HG02840 (cell line): ENCODE data around the gene TCP11L2.

Experiments used
- ATAC-seq: cut with Tn5 transposase; IDR thresholded peaks from one replicate; pipeline ENCODE4 v1.9.1; 2021; ENCODE audit warnings: mild to moderate bottlenecking, moderate library complexity, moderate number of reproducible peaks; ENCODE audit not compliant: unreplicated experiment, low FRiP score

TCP11L2 gene

DNA sequence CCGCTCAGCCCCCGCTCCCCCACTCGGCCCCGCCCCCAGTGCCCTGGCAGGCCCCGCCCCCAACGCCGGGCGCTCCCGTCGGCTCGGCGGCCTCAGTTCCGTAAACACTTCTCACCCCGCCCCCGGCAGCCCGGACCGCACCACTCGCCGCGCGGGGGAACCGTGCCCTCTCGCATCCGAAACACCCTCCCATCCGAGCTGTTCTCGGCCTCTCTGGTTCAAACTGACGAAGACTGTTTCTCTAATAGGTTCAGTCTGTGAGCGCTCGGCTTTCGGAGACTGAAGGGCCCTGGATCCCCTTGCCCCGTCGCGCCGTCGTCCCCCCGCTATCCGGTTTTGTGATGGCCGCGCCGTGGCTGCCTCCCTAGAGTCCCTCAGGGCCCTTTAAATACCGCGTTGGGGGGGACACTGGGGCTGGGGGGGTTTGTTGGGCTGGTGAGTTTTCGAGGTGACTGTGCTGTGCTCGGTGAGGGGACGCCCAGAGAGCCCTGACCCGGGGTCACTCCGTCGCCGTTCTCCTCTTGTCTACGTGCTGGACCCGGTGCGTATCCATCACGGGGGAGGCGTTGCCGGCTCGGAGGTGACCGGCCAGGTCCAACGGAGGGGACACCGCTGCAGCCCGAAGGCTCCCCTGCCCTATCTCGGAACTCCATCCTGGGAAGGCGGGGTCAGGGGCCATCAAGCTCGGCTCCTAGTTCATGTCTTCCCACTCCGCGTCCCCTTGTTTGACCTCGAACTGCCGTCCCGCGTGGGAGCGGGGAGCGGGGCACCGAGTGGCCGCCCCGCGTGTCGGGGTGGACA is at the start of gene TCP11L2:
Gene TCP11L2, plus strand, starts transcription at position 333 of the 801 bp plus-strand sequence. CDS start 8,343 bp downstream, outside the sequence.
- peak; percentile 71 for ATAC-seq

DNA sequence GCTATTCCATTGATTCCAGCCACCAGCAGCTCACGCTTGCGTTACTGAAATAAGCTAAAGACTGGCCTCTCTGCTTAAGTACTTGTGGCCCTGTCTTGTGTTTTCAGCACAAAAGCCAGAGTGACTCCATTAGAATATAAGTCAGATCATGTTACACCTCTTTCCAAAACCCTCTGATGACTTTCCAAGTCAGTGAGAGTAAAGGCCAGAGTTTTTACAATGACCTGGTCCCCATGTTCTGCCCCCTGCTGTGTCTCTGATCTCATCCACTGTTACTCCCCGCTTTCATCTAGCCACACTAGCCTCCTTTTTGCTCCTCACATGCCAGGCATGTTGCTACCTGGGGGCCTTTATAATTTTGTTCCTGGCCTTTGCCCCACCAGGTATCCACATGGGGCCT is 47.8 kb upstream of the TCP11L2 start:
- no peak for ATAC-seq

DNA sequence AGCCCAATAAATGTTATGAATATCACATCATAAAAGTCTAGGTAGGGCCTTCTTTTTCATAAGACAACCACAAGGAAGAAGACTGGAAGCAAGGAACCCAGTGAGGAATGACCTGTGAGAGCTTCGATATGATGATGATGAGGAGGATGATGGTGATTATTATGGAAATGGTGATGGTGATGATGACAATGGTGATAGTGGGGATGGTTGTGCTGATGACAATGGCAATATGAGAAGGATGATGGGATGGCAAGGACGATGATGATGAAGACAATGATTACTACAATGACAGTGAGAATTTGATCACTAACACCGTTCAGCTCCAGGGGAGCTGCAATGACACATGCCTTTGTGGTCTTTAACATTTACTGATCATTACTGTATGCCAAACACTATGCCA is 47.0 kb upstream of the TCP11L2 start:
- ATAC-seq, result no peak

DNA sequence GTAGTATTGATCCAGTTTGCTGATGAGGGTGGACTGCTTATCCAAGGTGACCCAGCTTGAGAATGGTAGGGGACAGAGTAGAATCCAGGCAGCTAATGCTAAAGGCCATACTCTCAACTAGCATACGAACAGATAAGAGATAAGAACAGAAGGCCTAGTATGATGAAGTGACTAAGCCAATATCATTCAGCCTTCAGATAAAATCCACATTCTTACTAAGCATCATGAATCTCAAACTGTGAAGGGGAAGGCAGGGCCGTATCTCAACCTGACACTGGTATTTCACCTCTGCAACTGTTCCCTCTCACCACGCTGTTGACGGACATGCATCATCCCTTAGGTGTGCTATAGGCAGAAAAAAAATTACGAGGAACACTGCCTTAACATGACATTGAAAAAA is 46.6 kb upstream of the TCP11L2 start:
- no peak for ATAC-seq

DNA sequence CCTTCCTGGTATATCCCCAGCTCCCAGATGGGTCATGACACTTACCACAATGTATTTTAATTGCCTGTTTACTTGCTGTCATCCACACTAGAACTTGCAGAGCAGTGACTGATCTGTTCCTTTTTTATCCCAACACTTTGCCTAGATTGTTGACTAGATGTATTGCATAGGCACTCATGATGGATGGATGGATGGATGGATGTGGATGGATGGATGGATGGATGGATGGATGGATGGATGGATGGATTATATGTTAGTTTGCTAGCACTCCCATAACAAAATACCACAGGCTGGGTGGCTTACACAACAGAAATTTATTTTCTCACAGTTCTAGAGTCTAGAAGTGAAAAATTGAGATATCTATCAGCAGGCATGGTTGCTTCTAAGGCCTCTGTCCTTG is 46.0 kb upstream of the TCP11L2 start:
- no peak for ATAC-seq

DNA sequence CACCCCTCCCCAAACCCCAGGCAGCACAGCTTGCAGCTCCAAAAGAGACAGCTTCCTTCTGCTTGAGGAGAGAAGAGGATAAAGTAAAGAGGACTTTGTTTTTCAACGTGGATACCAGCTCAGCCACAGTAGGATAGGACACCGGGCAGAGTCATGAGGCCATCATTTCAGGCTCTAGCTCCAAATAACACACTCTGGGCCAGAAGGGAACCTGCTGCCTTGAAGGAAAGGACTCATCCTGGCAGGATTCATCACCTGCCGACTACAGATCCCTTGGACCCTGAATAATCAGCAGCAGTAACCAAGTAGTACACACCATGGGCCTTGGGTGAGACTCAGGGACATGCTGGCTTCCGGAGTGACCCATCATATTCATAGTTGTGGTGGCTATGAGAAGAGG is 44.3 kb upstream of the TCP11L2 start:
- no peak for ATAC-seq

DNA sequence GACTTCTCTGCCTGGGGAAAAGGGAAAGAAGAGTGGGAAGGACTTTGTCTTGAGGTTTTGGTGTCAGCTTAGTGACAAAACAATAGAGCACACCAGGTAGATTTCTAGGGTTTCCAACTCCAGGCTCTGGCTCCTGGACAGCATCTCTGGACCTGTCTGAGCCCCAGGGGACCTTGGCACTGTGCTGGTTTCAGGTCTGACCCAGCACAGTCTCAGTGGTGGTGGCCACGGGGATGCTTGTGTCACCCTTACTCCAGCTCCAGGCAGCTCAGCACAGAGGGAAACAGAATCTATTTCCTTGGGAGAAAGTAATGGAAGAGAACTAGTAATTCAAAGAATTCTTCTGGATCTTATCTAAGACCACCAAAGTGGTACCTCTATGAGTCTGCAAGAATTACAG is 43.6 kb upstream of the TCP11L2 start:
- ATAC-seq, result no peak

DNA sequence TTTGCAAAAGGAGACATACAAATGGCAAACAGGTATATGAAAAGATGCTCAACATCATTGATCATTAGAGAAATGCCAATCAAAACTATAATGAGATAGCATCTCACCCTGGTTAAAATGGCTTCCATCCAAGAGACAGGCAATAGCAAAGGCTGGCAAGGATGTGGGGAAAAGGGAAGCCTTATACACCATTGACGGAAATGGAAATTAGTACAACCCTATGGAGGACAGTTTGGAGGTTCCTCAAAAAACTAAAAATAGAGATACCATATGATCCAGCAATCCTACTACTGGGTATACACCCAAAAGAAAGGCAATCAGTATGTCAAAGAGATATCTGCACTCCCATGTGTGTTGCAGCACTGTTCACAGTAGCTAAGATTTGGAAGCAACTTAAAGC is 37.4 kb upstream of the TCP11L2 start:
- ATAC-seq, result no peak

DNA sequence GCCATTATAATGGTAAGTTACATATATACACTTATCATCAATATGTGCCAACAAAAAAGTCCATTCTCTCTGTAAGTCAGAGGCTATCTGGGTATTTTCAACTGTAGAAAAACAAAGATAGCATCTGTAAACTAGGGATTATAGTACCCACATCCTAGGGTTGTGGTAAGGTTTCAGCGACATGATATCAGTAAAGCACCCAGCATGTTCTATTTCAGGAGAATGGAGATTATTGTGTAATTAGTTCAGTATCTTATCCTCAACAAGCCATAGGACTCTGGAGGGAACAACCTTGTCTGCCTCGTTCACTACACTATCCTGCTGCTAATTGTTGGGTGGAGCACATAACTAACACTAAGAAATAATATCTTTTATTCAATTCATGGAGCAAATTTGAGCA is 35.0 kb upstream of the TCP11L2 start:
- ATAC-seq, result no peak

DNA sequence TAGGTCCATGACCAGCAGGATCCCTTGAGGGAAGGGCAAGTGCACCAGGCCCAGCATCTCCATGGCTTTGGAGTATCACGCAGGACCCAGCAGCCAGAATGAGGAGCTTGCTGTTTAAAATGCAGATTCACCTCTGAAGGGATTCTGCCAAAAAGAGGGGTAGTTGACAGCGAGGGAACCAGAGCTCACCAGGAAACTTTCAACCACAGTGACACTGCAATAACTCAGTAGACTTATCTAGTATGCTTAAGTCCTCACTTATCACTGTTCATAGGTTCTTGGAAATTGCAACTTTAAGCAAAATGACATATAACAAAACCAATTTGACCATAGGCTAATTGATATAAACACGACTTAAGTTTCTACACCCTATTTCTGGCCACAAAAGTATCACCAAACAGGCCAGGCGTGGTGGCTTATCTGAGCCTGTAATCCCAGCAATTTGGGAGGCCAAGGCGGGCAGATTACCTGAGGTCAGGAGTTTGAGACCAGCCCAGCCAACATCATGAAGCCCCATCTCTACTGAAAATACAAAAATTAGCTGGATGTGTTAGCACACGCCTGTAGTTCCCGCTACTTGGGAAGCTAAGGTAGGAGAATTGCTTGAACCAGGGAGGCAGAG is 33.3 kb upstream of the TCP11L2 start:
- no peak for ATAC-seq

DNA sequence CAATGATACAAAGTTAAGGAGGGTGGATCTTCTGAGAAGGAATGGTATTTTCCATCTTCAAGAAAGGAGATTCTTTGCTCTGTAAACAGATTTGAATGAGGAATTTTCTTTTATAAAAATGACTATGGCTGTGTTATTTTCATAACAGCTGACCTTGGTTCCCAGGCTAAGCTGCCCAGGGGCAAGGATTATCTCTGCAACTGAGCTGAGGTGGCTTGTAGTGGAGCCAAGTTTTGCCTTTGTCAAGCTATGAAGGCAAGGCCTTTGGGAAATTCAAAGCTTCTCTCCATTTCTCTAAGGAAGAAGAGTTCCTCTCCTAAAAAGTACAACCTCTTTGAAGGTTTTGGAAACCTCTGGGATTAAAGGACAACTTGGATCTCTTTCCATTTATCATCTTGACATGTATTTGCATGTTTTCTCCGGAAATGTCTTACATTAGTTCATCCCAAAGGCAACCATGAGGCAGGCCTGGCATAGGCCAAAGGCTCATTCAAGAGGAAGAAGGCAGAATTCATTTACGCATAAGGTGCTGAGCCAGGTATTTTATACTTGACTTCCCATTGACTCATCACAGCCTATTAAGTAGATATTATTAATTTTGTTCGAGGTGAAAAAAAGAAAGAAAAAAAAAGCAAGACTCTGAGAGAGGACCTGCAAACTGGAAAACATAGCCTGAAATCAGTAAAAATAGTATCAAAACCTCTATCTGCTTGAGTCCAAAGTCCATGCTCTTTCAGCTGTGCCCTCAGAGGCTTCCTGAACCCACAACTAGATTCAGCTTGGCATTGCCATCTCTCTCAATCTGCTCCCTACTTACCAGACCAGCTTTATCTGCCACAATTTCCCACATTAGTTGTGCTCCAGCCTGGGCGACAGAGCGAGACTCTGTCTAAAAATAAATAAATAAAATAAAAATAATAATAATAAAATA is 30.7 kb upstream of the TCP11L2 start:
- no peak for ATAC-seq

DNA sequence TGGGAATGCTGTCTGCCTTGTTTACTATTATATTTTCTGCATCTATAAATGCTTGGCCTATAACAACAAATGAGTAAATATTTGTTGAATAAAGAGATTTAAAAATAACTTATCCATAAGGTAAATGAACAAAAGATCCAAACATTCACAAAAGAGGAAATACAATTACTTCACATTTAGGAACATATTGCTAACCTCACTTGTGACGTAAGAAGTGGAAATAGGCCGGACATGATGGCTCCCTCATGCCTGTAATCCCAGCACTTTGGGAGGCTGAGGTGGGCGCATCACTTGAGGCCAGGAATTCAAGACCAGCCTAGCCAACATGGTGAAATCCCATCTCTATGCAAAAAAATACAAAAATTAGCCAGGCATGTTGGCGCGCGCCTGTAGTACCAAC is 29.0 kb upstream of the TCP11L2 start:
- ATAC-seq, result no peak

DNA sequence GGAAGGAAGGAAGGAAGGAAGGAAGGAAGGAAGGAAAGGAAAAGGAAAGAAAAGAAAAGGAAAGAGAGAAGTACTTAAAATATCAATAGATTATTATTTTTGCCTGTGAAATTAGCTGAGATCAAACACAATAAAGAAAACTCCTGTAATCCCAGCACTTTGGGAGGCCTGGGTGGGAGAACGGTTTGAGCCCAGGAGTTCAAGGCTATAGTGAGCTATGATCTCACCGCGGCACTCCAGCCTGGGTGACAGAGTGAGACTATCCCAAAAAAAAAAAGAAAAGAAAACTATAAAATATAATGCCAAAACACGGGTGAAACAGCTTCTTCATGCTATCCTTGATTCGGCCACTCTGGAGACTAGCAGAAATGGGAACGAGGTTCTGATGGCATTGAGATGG is 28.5 kb upstream of the TCP11L2 start:
- ATAC-seq, result no peak

DNA sequence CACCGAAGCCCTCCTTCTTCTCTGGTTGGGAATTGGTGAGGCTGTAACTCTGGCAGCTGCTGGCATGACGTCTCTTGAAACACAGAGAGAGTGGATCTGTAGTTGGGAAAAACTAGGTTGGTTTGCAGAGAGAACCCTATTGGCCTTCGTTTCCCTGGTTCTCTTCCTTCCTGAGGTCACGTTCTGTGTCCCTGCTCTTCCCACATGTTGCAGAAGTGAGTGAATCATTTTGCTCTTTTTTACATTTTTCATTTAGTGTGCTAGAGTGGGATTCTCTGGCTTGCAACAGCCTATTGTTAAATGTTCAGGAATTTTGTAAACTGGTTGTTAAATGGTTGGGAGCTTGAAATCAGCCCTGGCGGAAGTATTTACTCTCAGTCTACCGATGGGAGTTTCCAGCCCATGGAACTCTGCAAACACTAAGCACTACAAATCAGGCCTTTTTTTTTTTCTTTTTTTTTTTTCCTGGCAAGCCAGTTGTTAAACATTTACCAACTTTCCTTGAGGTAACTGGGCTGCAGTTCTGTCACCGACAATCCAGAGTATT is 27.9 kb upstream of the TCP11L2 start:
- ATAC-seq, result no peak

DNA sequence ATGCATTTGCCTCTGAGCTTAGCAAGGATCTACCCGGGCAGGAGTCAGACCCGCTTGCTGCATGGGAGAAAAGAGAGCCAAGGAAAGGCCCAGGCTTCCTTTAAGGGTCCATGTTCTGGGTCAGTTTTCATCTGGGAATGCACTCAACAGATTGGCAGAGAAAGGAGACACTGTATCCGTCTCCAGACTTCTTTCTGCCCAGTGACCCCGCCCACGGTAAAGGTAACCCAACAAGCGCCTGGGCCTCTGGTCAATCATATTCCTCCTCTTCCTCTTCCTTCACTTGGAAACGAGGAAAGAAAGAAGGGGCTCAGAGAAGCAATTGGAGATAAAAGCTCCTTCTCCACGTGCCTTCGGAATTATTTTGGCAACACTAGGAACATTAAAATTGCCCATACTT is 27.1 kb upstream of the TCP11L2 start:
- ATAC-seq, result no peak

DNA sequence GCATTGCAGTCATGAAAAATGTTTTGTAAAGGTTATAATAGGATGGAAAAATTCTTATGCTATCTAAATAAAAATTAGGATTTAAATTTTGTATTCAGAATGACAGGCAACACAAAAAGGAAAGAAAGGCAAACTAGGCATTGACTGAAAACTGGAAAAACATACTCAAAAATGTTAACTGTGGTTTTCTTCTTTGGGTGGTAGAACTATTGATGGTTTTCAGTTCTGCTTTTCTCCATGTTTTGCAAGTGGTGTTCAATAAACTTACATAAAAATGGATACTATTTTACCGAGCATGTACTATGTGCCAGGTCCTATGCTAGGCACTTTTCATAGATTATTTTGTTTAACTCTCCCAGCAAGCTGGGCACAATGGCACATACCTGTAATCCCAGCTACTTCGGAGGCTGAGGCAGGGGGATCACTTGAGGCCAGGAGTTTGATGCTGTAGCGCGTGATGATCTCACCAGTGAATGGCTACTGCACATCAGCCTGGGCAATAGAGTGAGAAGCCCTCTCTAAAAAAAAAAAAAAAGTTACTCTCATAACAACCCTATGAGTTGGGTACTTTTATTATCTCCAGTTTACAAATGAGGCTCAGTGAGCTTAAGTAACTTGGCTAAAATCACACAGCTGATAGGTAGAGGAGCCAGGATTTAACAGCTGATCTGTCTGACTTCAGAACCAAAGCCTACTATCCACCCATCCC is 26.3 kb upstream of the TCP11L2 start:
- peak; percentile 81 for ATAC-seq

DNA sequence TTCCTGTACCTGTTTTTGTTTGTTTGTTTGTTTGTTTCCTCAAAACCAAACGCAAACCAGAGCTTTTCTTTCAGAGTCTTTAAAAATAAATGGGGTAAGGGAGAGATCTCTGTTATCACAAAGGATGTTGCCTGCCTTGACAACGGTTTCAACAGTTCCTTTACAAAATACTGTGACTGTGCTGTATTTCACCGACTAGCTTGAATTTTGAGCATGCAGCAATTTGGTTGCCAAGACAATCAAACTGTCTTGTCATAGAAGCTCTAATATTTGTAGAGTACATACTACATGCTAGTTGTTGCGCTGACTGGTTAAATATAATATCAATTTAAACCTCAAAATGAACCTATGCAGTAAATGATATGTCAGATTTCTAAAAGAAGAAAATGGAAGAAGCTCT is 22.4 kb upstream of the TCP11L2 start:
- no peak for ATAC-seq

DNA sequence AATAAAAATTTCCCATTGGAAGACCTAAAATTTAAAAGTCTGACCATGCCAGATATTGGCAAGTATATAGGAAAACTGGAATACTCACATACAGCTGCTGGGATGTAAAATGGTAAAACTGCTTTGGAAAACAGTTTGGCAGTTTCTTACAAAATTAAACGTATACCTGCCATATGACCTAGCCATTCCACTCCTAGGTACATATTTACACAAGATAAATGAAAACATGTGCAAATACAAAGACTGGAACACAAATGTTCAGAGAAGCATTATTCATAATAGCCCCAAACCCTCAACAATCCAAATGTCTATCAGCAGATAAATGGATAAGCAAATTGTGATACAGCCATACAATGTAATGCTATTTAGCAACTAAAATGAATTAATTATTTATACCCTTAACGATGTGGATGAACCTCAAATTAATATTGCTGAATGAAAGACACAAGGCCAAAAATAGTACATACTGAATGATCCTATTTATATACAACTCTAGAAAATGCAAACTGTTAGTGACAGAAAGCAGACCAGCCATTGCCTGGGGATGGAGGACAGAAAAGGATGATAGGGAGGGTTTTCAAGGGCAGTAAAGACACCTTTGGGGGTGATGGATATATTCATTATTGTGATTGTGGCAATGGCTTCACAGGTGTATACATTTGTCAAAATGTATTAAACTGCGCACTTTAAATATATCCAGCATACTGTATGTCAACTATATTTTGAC is 21.3 kb upstream of the TCP11L2 start:
- no peak for ATAC-seq

DNA sequence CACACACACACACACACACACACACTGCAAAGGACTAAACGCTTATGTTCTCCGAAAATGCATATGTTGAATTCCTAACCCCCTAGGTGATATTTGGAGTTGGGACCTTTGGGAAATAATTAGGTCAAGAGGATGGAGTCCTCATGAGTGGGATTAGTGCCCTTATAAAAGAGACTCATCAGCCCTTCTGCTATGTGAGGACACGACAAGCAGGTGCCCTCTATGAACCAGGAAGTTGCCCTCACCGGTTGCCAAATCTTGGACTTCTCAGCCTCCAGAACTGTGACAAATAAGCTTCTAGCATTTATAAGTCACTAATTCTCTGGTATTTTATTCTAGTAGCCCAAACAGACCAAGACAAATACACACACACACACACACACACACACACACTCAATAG is 20.7 kb upstream of the TCP11L2 start:
- no peak for ATAC-seq
